ENCODE measurements around the gene NOC4L. TPM values are rescaled to one million over a fixed set of nuclear protein-coding genes. Genes with fewer than 3 reads are reported as not detected.

NOC4L gene
- total RNA-seq, 1 donor from 2014 or later = 36.4 TPM

- H3K27me3 Mint-ChIP-seq (ENCODE audit: low read depth) = peaks cover 24% of the 10 kb centered on the region
- peaks cover 7% of the 10 kb centered on the region for H3K9me3 Mint-ChIP-seq
- DNase-seq (ENCODE audit: low read depth, low spot score) = no peak
- no peaks in the 10 kb centered on the region for H3K4me1 Mint-ChIP-seq
- H3K27ac Mint-ChIP-seq (ENCODE audit: unreplicated experiment) = no peak overlapping the region
- H3K4me3 Mint-ChIP-seq = no peak overlapping the region
- no peak for TF ChIP-seq CTCF (conservative IDR thresholded peaks at IDR 0.05)
- no peaks in the 10 kb centered on the region for H3K36me3 Mint-ChIP-seq (ENCODE audit: low read depth)
Measured at GRCh38 chr12:132165584-132165983, 21.3 kb downstream of the NOC4L start.

- Mint-ChIP-seq H3K27ac (ENCODE audit: unreplicated experiment) (no peak overlapping the region), H3K36me3 (ENCODE audit: low read depth) (no peaks in the 10 kb centered on the region), H3K4me3 (no peak overlapping the region), H3K9me3 (peaks cover 7% of the 10 kb centered on the region), H3K27me3 (ENCODE audit: low read depth) (peaks cover 26% of the 10 kb centered on the region), H3K4me1 (no peaks in the 10 kb centered on the region)
- DNase-seq (ENCODE audit: low read depth, low spot score) = no peak
- TF ChIP-seq CTCF (conservative IDR thresholded peaks at IDR 0.05) = no peak
Measured at GRCh38 chr12:132166093-132166492, 21.8 kb downstream of the NOC4L start.

GRCh38 chr12:132166801-132167591 lies 22.7 kb downstream of the NOC4L start:
- no peak for DNase-seq (ENCODE audit: low read depth, low spot score)
- Mint-ChIP-seq H3K4me1 (no peaks in the 10 kb centered on the region), H3K4me3 (no peak overlapping the region), H3K27me3 (ENCODE audit: low read depth) (peaks cover 22% of the 10 kb centered on the region), H3K36me3 (ENCODE audit: low read depth) (no peaks in the 10 kb centered on the region), H3K9me3 (peaks cover 7% of the 10 kb centered on the region), H3K27ac (ENCODE audit: unreplicated experiment) (no peak overlapping the region)
- TF ChIP-seq CTCF (conservative IDR thresholded peaks at IDR 0.05) = no peak

GRCh38 chr12:132167611-132168310 lies 23.5 kb downstream of the NOC4L start:
- no peak overlapping the region for H3K27ac Mint-ChIP-seq (ENCODE audit: unreplicated experiment)
- no peak for TF ChIP-seq CTCF (conservative IDR thresholded peaks at IDR 0.05)
- H3K9me3 Mint-ChIP-seq = peaks cover 7% of the 10 kb centered on the region
- no peaks in the 10 kb centered on the region for H3K4me1 Mint-ChIP-seq
- H3K36me3 Mint-ChIP-seq (ENCODE audit: low read depth) = no peaks in the 10 kb centered on the region
- DNase-seq (ENCODE audit: low read depth, low spot score) = no peak
- peaks cover 20% of the 10 kb centered on the region for H3K27me3 Mint-ChIP-seq (ENCODE audit: low read depth)
- no peak overlapping the region for H3K4me3 Mint-ChIP-seq

GRCh38 chr12:132168311-132169031 lies 24.2 kb downstream of the NOC4L start:
- Mint-ChIP-seq H3K9me3 (peaks cover 7% of the 10 kb centered on the region), H3K4me3 (no peak overlapping the region), H3K27ac (ENCODE audit: unreplicated experiment) (no peak overlapping the region), H3K27me3 (ENCODE audit: low read depth) (peaks cover 20% of the 10 kb centered on the region), H3K36me3 (ENCODE audit: low read depth) (no peaks in the 10 kb centered on the region), H3K4me1 (no peaks in the 10 kb centered on the region)
- no peak for TF ChIP-seq CTCF (conservative IDR thresholded peaks at IDR 0.05)
- DNase-seq (ENCODE audit: low read depth, low spot score) = no peak

Data from neural crest cell (in vitro differentiated cells).